HG03039 (cell line): ENCODE measurements around the gene UROD.

Source experiments
- ATAC-seq: cut with Tn5 transposase; IDR thresholded peaks from one replicate; pipeline ENCODE4 v1.9.1; 2021; ENCODE audit warnings: mild to moderate bottlenecking, moderate library complexity; ENCODE audit not compliant: unreplicated experiment

Gene UROD

DNA sequence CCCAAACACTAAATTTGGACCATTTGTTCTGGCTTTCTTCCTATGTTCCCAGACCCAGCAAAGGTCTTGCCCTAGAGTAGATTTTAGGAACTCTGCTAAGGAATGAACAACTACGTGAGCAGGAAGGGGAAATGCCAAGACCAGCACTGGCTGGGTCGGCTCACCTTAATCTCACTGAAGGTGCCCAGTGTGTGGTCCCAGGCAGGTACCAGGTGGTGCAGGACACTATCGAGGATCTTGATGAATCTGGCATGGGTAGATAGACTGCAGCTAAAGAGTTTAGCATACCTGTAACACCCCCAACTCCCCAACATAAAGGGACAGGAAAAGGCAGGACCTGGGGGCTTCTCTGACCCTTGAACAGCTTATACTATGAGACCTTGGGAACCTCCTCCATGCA, 4.0 kb upstream of the UROD start:
- ATAC-seq = no peak

DNA sequence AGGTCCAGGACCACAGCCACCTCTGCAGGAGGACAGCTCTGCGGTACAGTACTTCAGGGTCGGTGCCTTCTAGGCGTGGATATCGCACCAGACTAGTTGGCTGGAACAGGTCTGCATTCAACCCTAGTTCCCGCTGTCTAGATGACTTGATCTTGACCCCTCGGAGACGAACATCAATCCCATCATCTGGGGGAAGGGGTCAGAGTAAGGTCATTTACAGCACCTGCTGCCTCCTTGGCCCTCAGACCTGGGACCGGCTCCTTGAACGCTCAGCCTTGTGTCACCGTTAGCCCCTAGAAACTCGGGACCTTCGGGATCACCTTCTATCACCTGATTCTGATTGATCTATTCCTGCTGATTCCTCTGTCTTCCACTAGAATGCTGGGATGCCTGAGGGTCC, 3.5 kb upstream of the UROD start:
- no peak for ATAC-seq

DNA sequence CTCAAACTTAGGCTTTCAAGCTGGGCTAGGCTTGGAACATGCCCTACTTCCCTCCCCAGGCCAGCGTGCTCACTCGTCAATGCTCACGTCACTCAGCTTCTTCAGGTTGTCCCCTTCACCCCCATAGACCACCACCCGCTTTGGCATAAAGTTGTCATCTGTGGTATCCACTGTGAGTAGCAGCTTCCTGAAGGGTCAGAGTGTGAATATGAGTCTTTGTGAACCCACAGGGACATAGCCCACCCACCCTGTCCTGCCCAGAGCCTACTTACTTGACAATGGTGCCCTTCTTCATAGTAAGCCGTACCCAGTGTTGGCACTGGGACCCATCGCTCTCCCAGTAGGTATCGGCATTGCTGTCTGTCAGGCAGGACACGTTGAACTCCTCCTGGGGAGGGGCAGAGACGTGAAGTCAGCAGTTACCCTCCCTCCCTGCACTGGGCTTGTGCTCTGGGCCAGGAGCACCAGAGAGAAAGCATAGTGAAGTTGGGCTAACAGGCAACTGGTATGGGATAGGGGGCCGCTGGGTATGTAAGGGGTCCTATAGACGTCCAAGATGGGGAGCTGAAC, 2.7 kb upstream of the UROD start:
- ATAC-seq = no peak

DNA sequence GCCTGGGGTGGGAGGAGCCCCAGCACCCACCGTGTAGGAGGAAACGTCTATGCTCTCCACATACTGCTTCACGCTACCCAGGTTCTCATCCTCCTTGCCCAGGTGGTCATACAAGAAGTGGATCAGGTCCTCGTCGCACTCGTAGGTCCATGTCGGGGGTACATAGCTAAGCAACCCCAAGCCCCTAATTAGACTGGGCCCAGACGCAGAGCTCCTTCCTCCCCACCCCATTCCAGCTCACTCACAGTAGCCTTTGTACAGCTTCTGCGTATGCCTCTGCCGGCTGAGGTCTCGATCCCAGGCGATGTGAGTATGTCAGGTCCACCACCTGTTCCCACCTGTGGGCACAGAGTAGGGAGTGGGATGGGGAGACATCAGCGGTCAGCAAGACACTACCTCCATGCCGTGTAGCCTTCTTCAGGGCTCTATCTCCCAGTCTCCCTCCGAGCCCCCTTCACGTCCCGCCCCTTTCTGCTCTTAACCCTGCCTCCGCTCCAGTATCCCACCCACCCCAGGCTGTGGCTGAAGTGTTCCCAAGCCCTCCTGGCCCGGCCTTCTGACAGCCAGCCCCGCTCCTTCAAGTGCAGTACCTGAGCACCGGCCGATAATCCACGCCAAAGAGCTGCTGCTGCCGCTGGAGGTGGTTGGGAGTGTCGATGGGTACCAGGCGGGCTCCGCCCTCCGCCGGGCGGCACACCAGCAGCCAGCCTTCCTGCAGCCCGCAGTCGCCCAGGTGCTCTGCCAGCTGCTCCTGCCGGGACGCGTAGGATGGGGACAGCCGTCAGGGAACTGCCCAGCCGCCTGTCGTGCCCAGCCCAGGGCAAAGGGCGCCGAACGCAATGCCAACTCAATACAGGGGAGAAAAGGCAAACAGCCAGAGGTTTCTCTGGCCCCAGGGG, 1.8 kb upstream of the UROD start:
- ATAC-seq = no peak

DNA sequence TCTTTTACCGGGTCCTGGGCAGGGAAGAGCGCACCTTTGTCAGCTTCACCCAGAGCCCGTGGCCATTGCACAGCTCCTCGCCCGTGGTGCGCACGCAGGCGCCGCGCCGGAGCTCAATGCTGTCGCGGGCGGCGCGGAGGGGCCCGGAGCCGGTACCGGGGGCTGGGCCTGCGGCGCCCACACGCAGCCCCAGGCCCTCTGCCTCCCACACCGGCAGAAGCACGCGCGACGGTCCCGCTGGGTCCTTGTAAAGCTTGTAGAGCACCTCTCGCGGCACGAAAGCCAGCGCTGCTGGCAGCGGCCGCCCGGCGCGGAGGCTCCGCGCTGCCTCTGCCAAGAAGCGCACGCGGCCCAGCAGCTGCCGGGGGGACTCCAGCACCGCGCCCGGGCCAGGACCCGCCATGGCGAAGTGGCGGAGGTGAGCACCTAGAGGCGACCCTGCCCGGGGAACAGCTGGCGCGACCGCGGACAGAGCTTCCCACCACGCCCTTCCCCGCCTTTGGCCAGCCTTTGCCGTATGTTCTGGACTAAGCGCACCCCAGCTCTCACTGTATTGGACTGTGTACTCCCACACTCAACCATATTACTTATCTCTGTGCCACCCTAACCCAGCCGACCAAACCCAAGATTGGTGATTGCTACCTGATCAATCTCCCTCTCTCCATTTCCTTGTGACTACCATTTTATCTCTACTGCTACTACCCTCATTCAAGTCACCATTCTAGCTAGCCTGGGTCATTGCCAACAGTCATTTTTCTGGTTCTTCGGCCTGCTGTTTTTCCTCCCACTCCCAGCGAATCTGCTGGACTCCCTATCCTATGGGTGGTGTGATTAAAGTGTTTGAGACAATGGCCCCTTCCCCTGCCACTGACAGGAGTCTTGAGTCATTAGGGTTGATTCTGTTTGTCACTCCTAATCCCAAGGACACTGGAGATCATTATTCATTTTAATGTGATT, 921 bp upstream of the UROD start, which contains the start of gene HECTD3:
TSS of gene HECTD3 (minus strand) at position 470 of the 957 bp plus-strand sequence. CDS start at position 403, 67 bp downstream.
- peak; percentile 54 for ATAC-seq

DNA sequence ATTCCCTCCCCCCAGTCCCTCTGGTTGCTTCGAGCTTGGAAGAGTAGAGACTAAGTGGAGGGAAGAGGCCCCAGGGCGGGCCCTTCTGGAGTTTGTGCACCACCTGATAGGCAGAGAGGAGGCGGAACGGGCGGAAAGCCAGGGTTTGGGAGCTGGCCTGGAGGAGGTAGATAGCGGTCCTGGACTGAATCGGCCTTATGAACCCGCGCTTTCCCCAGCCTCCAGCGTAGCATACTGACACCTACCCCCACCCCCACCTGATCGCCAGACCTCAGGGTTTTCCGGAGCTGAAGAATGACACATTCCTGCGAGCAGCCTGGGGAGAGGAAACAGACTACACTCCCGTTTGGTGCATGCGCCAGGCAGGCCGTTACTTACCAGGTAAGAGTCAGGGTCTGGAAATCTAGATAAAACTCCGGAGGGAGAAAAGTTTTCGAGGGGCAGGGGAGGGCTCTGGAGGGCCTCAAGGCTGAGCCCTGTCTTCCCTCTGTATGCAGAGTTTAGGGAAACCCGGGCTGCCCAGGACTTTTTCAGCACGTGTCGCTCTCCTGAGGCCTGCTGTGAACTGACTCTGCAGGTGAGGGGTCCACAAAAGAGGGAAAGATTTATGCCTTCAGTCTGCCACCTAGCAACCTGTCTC, 705 bp downstream of the UROD start:
- ATAC-seq = no peak

DNA sequence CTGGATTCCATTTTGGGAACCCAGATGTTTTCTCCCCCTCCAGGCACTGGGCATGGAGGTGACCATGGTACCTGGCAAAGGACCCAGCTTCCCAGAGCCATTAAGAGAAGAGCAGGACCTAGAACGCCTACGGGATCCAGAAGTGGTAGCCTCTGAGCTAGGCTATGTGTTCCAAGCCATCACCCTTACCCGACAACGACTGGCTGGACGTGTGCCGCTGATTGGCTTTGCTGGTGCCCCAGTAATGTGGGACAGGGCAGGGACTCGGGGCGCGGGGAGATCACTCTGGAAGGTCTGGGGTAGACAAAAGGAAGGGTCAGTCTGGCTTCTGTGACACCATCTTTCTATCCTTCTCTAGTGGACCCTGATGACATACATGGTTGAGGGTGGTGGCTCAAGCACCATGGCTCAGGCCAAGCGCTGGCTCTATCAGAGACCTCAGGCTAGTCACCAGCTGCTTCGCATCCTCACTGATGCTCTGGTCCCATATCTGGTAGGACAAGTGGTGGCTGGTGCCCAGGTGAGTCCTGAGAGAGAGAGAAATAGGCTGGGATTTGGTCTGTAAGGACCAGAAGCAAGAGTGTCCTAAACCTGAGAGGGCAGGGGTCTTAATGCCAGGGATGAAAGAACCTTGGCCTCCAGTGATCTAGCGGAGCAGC, 1.6 kb downstream of the UROD start:
- no peak for ATAC-seq

DNA sequence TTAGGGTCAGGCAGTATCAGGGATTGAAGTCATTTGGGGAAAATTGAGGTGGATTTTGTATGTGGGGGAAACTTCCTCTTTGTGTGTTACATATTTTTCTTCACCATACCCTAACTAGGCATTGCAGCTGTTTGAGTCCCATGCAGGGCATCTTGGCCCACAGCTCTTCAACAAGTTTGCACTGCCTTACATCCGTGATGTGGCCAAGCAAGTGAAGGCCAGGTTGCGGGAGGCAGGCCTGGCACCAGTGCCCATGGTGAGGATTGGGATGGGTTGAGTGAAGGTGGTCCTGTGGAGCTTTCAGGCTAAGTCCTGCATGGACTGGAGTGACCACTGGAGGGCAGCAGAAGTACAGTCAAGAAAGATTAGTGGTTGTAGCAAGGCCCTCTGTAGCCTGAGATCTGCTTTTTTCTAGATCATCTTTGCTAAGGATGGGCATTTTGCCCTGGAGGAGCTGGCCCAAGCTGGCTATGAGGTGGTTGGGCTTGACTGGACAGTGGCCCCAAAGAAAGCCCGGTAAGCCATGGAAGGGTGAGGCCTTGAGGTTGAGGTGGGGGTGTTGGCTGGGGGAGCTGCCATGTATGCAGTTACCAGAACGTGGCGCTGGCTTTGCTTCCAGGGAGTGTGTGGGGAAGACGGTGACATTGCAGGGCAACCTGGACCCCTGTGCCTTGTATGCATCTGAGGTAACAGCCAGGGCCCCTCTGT, 2.4 kb downstream of the UROD start:
- no peak for ATAC-seq

DNA sequence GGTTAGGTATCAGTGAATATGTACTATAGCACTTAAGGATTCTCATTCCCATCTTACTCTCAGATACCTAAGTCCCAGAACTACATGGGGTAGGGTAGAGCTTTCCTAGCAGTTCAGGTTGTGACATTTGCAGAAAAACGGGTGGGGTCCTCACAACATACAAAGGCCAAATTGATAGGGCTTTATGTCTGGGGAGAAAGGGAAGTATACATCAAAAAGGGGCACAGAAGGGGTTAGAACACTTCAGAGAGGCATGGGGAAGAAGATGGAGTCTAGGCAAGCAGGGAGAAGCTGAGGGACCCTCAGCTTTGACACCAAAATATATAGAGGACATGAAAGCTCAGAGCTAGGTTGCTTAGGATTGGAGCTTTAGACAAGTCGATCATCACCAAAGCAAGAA, 3.6 kb downstream of the UROD start:
- no peak for ATAC-seq

DNA sequence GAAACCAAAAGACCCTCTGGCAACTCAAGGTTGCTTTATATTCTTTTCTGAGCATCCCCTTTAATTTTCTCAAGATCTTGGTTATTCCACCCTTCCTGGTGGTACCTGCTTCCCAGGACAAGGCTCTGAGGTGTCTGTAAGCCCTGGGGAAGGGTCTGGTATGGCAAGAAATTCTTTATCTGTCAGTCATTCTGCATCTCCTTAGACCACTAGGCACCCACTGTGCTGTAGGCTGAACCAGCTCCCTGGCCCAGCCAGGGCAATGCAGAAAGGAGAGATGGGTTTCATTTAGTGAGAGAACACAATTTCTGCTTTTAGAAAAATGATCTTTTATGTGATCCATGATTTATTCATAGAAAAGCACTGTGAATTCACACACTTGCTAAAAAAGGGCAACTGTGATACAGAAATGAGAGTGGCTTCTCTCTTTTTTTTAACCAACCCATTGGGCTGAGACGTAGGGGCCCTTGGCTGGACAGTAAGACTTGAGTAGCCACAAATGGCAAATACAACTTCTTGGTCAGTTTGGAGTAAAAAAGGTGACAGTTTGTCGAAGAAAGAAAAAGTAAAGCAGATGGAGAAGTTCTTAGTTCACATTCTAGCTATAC, 4.1 kb downstream of the UROD start:
- no peak for ATAC-seq

DNA sequence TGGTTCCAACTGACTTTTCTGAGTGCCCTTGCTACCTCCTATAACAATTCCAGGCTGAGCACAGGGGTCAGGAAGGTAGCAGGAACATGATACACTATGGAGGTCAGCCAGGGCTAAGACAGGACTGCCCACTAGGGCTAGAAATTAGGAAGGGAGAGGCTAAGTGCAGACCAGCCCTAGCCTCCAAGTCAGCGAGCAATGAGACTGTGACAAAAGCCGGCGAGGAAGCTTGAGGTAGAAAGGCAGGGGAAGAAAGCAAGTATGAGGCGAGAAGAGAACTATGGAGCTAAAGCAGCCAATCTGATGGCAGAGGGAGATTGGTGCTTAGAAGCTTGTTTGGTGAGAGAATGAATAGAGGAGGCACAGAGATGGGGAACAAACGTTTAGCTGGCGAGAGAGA, 4.7 kb downstream of the UROD start:
- no peak for ATAC-seq

DNA sequence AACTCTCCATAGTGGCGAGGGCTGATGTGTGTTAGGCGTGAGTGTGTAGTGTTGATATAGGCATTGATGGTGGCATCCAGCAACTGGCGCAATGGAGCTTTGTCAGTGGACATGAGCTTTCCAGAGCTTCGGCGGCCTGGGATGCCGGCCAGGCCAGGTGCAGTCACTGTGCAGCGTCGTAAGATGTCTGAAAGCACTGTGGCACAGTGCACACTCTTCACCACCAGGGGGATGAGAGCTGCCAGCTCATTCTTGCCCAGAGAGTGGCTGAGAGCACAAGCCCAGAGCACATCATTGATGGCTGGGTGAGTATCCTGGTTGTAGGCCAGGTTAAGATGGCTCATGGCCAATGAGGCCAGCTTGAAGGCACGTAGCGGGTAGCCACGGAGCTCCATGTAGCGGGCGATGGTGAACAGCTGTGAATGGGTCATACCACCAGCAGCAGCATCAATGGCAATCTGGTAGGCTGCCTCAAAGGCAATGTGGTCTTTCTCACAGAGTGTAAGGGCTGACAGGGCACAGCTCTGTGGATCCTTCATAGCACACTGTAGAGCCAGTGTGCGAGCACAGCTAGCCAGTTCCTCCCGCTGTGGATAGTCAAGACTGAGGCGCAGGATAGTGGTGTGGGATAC, 6.7 kb downstream of the UROD start:
- no peak for ATAC-seq

DNA sequence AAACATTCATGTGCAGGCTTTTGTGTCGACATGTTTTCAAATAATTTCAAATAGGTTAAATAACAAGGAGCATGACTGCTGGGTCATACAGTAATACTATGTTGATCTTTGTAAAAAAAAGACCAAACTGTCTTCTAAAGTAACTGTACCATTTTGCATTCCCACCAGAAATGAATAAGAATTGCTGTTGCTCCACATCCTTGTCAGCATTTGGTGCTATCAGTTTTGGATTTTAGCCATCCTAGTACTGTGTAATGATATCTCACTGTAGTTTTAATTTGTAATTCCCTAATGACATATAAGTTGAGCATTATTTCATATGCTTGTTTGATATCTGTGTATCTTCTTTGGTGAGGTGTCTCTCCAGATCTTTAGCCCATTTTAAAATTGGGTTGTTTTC, 11.6 kb downstream of the UROD start:
- ATAC-seq = no peak

DNA sequence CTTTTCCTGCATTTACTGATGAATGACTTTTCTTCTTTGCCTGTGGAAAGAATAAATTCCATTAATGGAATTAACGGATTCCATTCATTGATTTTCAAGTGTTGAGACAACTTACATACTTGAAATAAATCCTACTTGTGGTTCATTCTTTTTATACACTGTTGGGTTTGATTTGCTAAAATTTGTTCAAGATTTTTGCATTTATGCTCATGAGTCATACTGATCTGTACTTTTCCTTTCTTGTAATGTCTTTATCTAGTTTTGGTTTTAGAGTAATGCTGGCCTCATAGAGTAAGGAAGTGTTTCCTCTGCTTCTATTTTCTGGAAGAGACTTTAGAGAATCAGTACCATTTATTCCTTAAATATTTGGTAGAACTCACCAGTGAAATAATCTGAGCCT, 14.4 kb downstream of the UROD start:
- ATAC-seq = no peak

DNA sequence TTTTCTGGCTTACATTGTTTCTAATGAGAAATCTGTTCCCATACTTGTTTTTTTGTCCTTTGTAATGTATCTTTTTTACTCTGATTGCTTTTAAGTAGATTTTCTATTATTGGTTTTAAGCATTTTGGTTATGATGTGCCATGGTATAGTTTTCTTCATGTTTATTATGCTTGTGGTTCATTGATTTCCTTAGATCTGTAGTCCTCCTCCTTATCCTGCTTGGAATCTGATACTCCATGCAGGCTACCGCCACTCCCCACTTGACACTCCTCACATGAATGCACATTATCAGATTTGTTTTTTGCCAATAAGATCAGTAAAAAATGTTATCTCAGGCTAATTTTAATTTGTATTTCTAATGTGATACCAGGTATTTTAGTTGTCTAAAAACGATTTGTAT, 20.8 kb downstream of the UROD start:
- ATAC-seq = no peak

DNA sequence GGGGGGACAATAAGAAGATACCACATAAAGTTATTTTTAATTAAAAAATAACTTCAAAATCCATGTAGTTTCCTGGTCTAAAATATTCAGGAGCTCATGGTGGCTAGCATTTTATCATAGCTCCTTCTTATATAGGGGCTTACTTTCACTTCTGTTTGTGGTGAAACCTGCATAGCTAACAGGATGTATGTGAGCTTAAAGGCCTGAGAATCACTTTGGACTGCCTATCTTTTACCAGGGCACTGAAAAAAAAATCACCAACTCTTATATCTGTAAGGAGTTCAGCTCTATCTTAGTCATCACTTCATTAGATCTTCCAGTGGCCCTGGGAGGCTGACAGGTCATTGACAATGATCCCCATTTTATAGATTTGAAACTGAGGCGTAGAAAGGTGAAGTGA, 21.3 kb downstream of the UROD start:
- ATAC-seq = no peak

DNA sequence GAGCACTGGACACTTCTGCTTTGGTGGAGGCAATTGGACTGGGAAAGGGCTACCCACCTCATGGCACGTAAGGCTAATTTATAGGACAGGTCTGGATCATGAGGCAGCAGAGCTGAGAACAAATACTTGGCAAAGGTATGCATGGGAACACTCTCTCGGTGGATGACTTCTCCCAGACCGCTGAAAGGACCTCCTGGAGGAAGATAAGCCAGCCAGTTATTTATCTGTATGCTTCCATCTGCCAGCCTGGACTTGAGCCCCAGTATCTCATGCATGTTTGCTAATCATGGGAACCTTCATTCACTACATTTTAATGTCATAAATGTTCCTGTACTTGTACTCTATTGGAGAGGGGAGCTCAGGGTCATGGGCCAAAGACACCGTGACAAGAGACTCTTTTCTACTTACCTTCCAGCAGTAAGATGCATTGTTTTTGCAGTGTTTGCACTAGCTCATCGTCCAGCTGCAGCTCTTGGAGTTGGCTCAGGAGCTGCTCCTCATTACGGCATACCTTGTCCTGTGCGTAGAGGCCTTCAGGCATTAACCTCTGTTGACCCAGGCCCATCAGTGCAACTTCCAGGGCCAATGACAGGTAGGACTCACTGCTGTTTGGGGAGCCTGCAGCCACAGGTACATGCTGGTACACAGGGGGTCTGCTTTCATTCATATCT, 23.7 kb downstream of the UROD start:
- no peak for ATAC-seq

DNA sequence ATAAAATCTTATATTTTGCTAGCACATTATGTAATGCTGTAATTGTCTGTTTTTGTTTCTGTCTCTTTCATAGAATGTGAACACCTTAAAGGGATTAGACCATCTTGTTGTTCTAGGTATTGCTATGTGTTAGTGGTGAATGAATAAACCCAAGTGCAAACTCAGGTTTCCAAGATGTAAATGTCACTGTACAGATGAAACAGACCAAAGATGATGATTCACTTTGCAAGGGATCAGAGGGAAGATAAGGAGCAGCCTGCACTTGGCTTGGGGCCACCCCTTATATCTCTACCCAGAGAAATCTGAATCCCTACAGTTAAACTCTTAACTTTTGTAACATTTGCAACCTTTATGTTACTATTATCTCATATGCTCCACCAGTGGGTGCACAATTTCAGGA, 25.4 kb downstream of the UROD start:
- ATAC-seq = no peak
